ENCODE data around the gene RTL9.
"Not testable (repeated sequence)": the region's sequence is repeated elsewhere in the genome, so short reads cannot be mapped to it uniquely, and the experiment has no call there.

The RTL9 gene

DNA sequence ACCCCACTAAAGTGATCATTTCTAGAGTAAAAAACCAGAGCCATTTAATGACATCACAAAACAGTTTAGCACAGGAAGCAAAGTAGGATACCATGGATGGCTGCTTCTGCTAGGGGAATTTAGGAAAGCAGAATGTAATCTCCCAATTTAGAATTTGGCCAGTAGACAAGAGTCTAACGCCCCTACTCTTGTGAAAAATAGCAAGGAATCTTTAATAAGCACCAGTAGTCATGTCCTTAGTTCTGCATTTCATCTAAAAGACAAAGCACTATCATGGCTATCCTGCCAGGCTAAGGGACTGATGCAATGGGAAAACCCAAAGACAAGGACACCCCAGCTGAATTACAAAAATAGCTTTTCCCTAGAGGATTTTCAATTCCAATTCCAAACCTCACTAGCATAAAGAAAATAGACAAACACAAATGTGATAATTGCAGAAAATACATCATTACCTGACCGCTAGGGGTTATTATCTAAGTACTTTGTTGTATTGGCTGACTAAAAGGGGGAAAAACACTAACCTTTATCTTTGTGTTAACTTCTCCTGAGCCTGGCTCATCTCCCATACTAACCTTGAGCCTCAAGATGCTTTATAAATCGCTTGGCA, 38.2 kb upstream of the RTL9 start:
- peak; percentile 17 for FAIRE-seq
- TF ChIP-seq POLR2AphosphoS5 (IDR thresholded peaks at IDR 0.05; ENCODE audit: low read depth, low read length) = no peak
- no peak for DNase-seq (ENCODE audit: insufficient read length)

GRCh38 chrX:110321081-110321480, 37.6 kb upstream of the RTL9 start:
- no peak for DNase-seq (ENCODE audit: insufficient read length)
- no peak for FAIRE-seq
- no peak for TF ChIP-seq TAF1 (IDR thresholded peaks at IDR 0.05; ENCODE audit: borderline replicate concordance, low read depth, low read length)
- no peak for TF ChIP-seq POLR2A (IDR thresholded peaks at IDR 0.05; ENCODE audit: low read depth, low read length)
- no peak for TF ChIP-seq POLR2AphosphoS5 (IDR thresholded peaks at IDR 0.05; ENCODE audit: low read depth, low read length)

- TF ChIP-seq POLR2AphosphoS5 (IDR thresholded peaks at IDR 0.05; ENCODE audit: low read depth, low read length) (no peak), TAF1 (IDR thresholded peaks at IDR 0.05; ENCODE audit: borderline replicate concordance, low read depth, low read length) (no peak), POLR2A (IDR thresholded peaks at IDR 0.05; ENCODE audit: low read depth, low read length) (no peak)
- DNase-seq (ENCODE audit: insufficient read length) = no peak
- no peak for FAIRE-seq
These were observed 37.0 kb upstream of the RTL9 start for GRCh38 chrX:110321670-110322069.

DNA sequence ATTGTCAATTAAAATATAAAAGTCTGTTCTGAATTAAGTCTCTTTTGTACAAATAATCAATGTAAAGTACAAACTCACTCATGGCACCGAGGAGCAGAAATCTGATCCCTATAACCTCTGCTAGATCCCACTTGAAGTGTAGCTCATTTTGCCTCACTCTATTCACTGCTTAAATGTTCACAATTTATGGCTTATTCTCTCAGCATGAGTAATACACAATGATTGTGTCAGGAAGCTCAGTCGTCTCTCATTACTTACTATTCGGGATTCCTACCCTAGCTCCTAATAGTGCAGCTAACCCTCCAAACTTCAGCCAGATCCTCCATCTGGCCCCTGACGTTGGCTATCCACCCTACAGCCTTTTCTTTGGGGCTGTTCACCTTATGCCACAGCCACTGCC, 36.0 kb upstream of the RTL9 start:
- TF ChIP-seq POLR2AphosphoS5 (IDR thresholded peaks at IDR 0.05; ENCODE audit: low read depth, low read length) = no peak
- FAIRE-seq = no peak
- DNase-seq (ENCODE audit: insufficient read length) = no peak

DNA sequence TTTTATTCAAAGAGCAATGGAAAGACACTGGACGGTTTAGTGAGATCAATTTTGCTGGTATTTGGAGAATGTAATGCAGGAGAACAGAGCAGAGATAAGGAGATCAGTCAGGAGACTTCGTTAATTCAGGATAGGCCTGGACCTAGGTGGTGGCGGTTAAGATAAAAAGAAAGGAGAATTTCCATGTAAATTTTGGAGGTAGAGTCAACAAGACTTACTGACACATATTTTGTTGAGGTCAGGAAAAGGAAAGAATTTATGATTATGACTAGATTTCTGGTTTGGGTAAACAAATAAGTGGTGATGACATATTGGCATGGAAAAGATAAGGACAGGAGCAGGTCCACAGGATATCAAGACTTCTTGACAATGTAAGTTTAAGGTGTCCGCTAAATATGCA, 31.9 kb upstream of the RTL9 start:
- DNase-seq (ENCODE audit: insufficient read length) (no peak), FAIRE-seq (no peak)
- TF ChIP-seq POLR2A (IDR thresholded peaks at IDR 0.05; ENCODE audit: low read depth, low read length) (no peak), TAF1 (IDR thresholded peaks at IDR 0.05; ENCODE audit: borderline replicate concordance, low read depth, low read length) (no peak), POLR2AphosphoS5 (IDR thresholded peaks at IDR 0.05; ENCODE audit: low read depth, low read length) (no peak)

DNA sequence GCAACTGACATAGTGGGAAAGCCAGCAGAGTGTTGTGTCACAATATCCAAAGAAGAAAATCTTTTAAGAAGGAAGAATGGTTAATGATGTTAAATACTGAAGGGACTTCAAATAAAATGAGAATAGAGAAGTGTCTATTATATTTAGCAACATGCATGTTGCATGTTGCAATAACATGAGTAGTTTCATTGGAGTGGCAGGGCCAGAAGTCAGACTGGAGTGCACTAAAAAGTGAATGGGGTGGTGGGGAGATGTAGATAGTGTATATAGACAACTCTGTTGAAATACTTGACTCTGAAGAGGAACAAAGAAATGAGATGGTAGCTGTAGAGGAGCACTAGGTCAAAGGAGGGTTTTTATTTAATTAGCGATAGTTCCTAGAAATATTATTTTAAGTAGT, 31.3 kb upstream of the RTL9 start:
- DNase-seq (ENCODE audit: insufficient read length) = no peak
- TF ChIP-seq POLR2A (IDR thresholded peaks at IDR 0.05; ENCODE audit: low read depth, low read length) (no peak), POLR2AphosphoS5 (IDR thresholded peaks at IDR 0.05; ENCODE audit: low read depth, low read length) (no peak)
- FAIRE-seq = no peak

DNA sequence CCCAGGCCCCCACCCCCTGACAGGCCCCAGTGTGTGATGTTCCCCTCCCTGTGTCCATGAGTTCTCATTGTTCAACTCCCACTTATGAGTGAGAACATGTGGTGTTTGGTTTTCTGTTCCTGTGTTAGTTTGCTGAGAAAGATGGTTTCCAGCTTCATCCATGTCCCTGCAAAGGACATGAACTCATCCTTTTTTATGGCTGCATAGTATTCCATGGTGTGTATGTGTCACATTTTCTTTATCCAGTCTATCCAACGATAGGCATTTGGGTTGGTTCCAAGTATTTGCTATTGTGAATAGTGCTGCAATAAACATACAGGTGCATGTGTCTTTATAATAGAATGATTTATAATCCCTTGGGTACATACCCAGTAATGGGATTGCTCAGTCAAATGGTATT, 30.0 kb upstream of the RTL9 start:
- FAIRE-seq; DNase-seq (ENCODE audit: insufficient read length): not testable (repeated sequence)

DNA sequence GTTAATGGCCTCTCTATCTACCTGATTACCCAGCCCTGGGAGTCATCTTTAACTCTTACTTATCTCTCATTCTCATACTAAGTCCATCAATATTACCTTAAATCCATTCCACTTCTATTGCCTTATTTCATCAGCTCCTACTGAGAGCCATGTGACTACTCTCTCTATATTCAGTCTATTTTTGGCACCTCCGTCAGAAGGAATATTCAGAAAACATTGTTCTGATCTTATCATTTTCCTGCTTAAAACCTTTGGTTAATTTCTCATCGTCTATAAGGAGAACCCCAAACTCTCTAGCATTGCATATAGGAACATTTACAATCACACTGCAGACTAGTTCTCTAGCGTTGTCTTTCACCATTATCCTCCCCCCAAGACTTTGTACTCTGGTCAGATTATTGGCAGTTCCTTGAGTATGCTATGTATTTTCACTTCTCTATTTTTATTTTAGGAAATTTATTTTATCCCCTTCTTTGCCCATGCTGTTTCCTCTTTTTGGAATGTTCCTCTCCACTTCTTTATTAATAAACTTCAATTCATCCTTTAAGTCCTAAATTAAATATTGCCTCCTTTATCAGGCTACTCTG, 27.1 kb upstream of the RTL9 start:
- DNase-seq (ENCODE audit: insufficient read length) (no peak), FAIRE-seq (no peak)
- no peak for TF ChIP-seq POLR2AphosphoS5 (IDR thresholded peaks at IDR 0.05; ENCODE audit: low read depth, low read length)
- no peak for TF ChIP-seq TAF1 (IDR thresholded peaks at IDR 0.05; ENCODE audit: borderline replicate concordance, low read depth, low read length)
- TF ChIP-seq POLR2A (IDR thresholded peaks at IDR 0.05; ENCODE audit: low read depth, low read length) = no peak

DNA sequence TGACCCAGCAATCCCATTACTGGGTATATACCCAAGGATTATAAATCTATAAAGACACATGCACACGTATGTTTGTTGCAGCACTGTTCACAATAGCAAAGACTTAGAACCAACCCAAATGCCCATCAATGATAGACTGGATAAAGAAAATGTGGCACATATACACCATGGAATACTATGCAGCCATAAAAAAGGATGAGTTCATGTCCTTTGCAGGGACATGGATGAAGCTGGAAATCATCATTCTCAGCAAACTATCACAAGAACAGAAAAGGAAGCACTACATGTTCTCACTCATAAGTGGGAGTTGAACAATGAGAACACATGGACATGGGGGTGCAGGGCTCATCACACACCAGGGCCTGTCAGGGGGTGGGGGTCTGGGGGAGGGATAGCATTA, 25.2 kb upstream of the RTL9 start:
- not testable (repeated sequence) for FAIRE-seq; DNase-seq (ENCODE audit: insufficient read length)

DNA sequence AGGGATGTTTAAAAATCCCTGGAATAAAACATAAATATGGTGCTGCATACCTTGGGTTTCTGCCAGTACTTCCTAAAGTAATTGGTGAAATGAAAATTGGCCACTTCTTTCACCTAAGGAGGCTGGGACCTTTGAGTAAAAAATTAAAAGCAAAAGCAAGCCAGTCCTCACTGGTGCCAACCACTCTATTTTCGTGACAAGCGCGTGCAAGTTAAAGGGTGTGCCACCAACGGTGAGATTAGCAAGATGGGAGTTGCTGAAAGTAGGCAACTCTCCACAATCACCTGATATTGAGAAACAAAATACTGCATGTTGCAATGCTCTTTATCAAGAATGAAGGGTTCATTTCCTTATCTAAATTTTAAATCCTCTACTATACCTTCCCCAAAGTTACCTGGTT, 19.7 kb upstream of the RTL9 start:
- FAIRE-seq (no peak), DNase-seq (ENCODE audit: insufficient read length) (no peak)
- TF ChIP-seq POLR2AphosphoS5 (IDR thresholded peaks at IDR 0.05; ENCODE audit: low read depth, low read length) (no peak), TAF1 (IDR thresholded peaks at IDR 0.05; ENCODE audit: borderline replicate concordance, low read depth, low read length) (no peak), POLR2A (IDR thresholded peaks at IDR 0.05; ENCODE audit: low read depth, low read length) (no peak)

DNA sequence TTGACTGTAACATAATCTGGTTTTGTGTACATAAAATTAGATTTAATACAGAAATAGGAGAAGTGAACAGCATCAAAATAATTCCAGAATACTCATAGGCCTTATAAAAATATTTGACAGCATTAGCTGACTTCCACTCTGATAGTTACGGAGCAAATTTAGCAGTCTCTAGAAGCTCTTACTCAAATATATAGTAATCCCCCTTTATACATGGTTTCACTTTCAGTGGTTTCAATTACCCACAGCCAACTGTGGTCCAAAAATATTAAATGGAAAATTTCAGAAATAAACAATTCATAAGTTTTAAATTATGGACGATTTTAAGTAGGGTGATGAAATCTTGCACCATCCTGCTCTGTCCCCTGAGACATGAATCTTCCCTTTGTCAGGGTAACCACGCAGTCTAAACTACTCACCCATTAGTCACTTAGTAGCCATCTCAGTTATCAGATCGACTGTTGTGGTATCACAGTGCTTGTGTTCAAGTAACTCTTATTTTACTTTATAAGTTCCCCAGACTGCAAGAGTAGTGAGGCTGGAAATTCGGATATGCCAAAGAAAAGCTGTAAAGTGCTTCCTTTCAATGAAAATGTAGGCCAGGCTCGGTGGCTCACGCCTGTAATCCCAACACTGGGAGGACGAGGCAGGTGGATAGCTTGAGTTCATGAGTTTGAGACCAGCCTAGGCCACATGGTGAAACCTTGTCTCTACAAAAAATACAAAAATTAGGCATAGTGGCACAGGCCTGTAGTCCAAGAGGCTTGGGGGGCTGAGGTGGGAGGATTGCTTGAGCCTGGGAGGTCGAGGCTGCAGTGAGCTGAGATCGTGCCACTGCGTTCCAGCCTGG, 17.2 kb upstream of the RTL9 start:
- peak; percentile 30 for FAIRE-seq
- TF ChIP-seq POLR2AphosphoS5 (IDR thresholded peaks at IDR 0.05; ENCODE audit: low read depth, low read length) (no peak), POLR2A (IDR thresholded peaks at IDR 0.05; ENCODE audit: low read depth, low read length) (no peak), TAF1 (IDR thresholded peaks at IDR 0.05; ENCODE audit: borderline replicate concordance, low read depth, low read length) (no peak)
- DNase-seq (ENCODE audit: insufficient read length) = no peak

DNA sequence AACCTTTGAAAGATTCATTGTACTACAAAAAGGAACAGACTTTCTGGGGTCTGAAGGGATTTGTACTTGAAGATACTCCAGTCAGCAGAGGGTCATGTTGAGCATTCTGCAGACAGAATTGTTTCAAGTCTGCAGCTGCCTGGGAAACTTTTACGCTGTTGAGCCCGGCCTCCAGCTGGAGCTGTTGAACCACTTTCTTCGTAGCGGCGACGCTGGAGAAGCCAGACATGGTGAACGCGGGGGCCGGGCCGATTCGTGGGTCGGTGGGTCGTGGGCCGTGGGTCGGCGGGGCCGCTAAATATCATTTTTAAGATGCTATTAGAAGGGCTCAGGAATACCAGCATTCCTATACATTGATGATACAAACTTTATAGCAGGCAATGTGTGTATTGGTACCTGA, 12.0 kb upstream of the RTL9 start:
- DNase-seq (ENCODE audit: insufficient read length) = no peak
- TF ChIP-seq POLR2A (IDR thresholded peaks at IDR 0.05; ENCODE audit: low read depth, low read length) (no peak), POLR2AphosphoS5 (IDR thresholded peaks at IDR 0.05; ENCODE audit: low read depth, low read length) (no peak), TAF1 (IDR thresholded peaks at IDR 0.05; ENCODE audit: borderline replicate concordance, low read depth, low read length) (no peak)
- no peak for FAIRE-seq

- DNase-seq (ENCODE audit: insufficient read length) (no peak), FAIRE-seq (no peak)
- TF ChIP-seq POLR2A (IDR thresholded peaks at IDR 0.05; ENCODE audit: low read depth, low read length) (no peak), TAF1 (IDR thresholded peaks at IDR 0.05; ENCODE audit: borderline replicate concordance, low read depth, low read length) (no peak), POLR2AphosphoS5 (IDR thresholded peaks at IDR 0.05; ENCODE audit: low read depth, low read length) (no peak)
These were observed 625 bp downstream of the RTL9 start for GRCh38 chrX:110359273-110359672.

All from GM12892 (cell line).